ENCODE data around the gene IFI27L1.

IFI27L1 gene

DNA sequence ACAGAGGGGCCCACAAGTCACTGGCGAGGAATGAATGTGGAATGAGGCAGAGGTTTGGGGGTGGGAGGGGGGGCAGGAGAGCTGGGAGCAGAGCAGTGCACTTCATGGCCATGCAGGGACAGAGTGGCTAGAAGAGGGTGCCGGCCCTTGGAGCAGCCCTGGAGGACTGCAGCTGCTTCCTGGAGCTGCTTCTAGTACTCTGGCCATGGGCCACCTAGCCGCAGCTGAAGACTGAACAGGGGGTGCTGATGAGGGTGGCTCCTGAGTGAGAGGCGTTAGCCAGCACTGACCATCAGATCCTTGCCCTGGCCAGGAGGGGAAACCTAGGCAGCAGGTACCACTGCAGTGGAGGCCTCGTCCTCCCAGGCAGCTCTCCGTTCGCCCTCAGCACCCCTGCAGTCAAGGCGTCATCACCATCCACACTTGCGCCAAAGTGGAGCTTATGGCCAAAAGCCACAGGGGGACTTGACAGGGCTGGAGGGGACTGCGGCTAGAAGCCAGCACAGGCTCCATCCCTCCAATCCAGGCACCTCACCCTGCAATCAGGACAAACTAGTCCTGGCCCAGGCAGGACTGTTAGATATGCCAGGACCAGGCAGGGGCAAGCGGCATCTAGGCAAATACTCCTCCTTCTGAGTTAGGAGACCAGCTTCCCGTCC lies 38.5 kb upstream of the IFI27L1 start:
- H4K5ac ChIP-seq (ENCODE audit: low read length), result no peak overlapping the region
- H3K79me2 ChIP-seq (ENCODE audit: control insufficient read depth, insufficient read depth, low read length), result no peaks in the 10 kb centered on the region
- no peak overlapping the region for H3K9ac ChIP-seq (ENCODE audit: low read length)
- no peak overlapping the region for H2BK15ac ChIP-seq (replicated peaks; ENCODE audit: low read depth)
- no peak overlapping the region for H3K18ac ChIP-seq (ENCODE audit: low read length)
- no peak overlapping the region for H3K4me3 ChIP-seq (ENCODE audit: low read length)
- H3K27me3 ChIP-seq (ENCODE audit: insufficient read depth, low read length, poor library complexity), result no peaks in the 10 kb centered on the region
- no peak overlapping the region for H3K4me2 ChIP-seq (ENCODE audit: low read length)
- H2AK5ac ChIP-seq (ENCODE audit: low read length), result no peak overlapping the region
- H3K23ac ChIP-seq (ENCODE audit: low read length), result no peak overlapping the region
- H3K4ac ChIP-seq (ENCODE audit: low read depth, low read length), result no peak overlapping the region
- no peak overlapping the region for H3K56ac ChIP-seq (ENCODE audit: low read length)
- WGBS (ENCODE audit: extremely low coverage, insufficient coverage, low lambda C conversion rate), result no CpG with 5 or more reads among the region's 12 CpGs
- H4K8ac ChIP-seq (ENCODE audit: low read depth, low read length), result no peak overlapping the region
- no peaks in the 10 kb centered on the region for H3K79me1 ChIP-seq (ENCODE audit: low read length)
- H3K36me3 ChIP-seq (ENCODE audit: control insufficient read depth, insufficient read depth, low read length), result peaks cover 10% of the 10 kb centered on the region
- no peak overlapping the region for H2BK5ac ChIP-seq (ENCODE audit: low read length)
- H3K27ac ChIP-seq (ENCODE audit: low read depth, low read length), result no peak overlapping the region
- DNase-seq, result no peak
- H2BK120ac ChIP-seq (ENCODE audit: low read depth, low read length), result no peak overlapping the region
- no peaks in the 10 kb centered on the region for H3K4me1 ChIP-seq (ENCODE audit: control insufficient read depth, low read depth, low read length)

GRCh38 chr14:94043111-94043755 lies 37.9 kb upstream of the IFI27L1 start:
- Histone ChIP-seq H3K79me1 (ENCODE audit: low read length) (no peaks in the 10 kb centered on the region), H3K79me2 (ENCODE audit: control insufficient read depth, insufficient read depth, low read length) (no peaks in the 10 kb centered on the region), H3K9ac (ENCODE audit: low read length) (no peak overlapping the region), H3K4me1 (ENCODE audit: control insufficient read depth, low read depth, low read length) (no peaks in the 10 kb centered on the region), H3K27ac (ENCODE audit: low read depth, low read length) (no peak overlapping the region), H3K18ac (ENCODE audit: low read length) (no peak overlapping the region), H3K4ac (ENCODE audit: low read depth, low read length) (no peak overlapping the region), H2BK5ac (ENCODE audit: low read length) (no peak overlapping the region), H3K27me3 (ENCODE audit: insufficient read depth, low read length, poor library complexity) (no peaks in the 10 kb centered on the region), H3K4me2 (ENCODE audit: low read length) (no peak overlapping the region), H2BK120ac (ENCODE audit: low read depth, low read length) (no peak overlapping the region), H2BK15ac (replicated peaks; ENCODE audit: low read depth) (no peak overlapping the region), H3K56ac (ENCODE audit: low read length) (no peak overlapping the region), H3K4me3 (ENCODE audit: low read length) (no peak overlapping the region), H4K8ac (ENCODE audit: low read depth, low read length) (no peak overlapping the region), H4K5ac (ENCODE audit: low read length) (no peak overlapping the region), H3K36me3 (ENCODE audit: control insufficient read depth, insufficient read depth, low read length) (peaks cover 10% of the 10 kb centered on the region), H2AK5ac (ENCODE audit: low read length) (no peak overlapping the region), H3K23ac (ENCODE audit: low read length) (no peak overlapping the region)
- no peak for DNase-seq
- no CpG with 5 or more reads among the region's 13 CpGs for WGBS (ENCODE audit: extremely low coverage, insufficient coverage, low lambda C conversion rate)

DNA sequence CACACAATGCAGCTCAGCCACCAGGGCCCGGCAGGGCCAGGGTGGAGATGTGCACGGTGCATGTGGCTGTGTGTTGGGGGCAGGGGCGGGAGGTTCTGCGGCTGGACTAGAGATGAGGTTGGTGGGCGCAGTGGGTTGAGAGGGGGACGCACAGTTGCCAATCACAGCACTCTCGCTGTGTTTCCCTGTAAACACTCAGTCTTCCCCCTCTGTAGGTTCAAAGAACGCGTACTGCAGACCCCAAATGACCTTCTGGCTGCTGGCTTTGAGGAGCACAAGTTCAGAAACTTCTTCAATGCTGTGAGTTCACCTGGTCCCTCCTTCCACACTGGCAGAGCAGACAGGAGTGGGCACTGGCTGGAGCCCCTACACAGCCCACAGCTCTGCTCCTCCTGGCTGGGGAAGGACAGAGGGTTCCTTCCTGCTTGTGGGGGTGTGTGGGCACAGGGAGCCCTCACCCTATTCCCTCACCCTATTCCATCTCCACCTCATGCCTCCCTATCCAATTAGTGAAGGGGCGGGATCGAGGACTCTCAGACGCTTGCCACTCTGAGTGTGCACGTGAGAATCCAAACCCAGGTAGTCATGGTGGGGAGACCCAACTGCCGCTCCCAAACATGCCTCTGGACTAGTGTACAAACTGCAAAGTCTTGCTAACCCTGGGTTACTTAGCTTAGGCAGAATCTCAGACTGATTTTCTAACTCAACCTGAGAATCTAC lies 37.2 kb upstream of the IFI27L1 start:
- Histone ChIP-seq H3K4me2 (ENCODE audit: low read length) (no peak overlapping the region), H3K79me1 (ENCODE audit: low read length) (no peaks in the 10 kb centered on the region), H3K9ac (ENCODE audit: low read length) (no peak overlapping the region), H3K36me3 (ENCODE audit: control insufficient read depth, insufficient read depth, low read length) (peaks cover 10% of the 10 kb centered on the region), H3K79me2 (ENCODE audit: control insufficient read depth, insufficient read depth, low read length) (no peaks in the 10 kb centered on the region), H2BK120ac (ENCODE audit: low read depth, low read length) (no peak overlapping the region), H3K56ac (ENCODE audit: low read length) (no peak overlapping the region), H3K27me3 (ENCODE audit: insufficient read depth, low read length, poor library complexity) (no peaks in the 10 kb centered on the region), H3K18ac (ENCODE audit: low read length) (no peak overlapping the region), H3K23ac (ENCODE audit: low read length) (no peak overlapping the region), H2AK5ac (ENCODE audit: low read length) (no peak overlapping the region), H2BK5ac (ENCODE audit: low read length) (no peak overlapping the region), H4K8ac (ENCODE audit: low read depth, low read length) (no peak overlapping the region), H3K4ac (ENCODE audit: low read depth, low read length) (no peak overlapping the region), H3K4me3 (ENCODE audit: low read length) (no peak overlapping the region), H2BK15ac (replicated peaks; ENCODE audit: low read depth) (no peak overlapping the region), H4K5ac (ENCODE audit: low read length) (no peak overlapping the region), H3K27ac (ENCODE audit: low read depth, low read length) (no peak overlapping the region), H3K4me1 (ENCODE audit: control insufficient read depth, low read depth, low read length) (no peaks in the 10 kb centered on the region)
- WGBS (ENCODE audit: extremely low coverage, insufficient coverage, low lambda C conversion rate), result no CpG with 5 or more reads among the region's 14 CpGs
- DNase-seq, result no peak

- Histone ChIP-seq H3K9ac (ENCODE audit: low read length) (no peak overlapping the region), H3K27me3 (ENCODE audit: insufficient read depth, low read length, poor library complexity) (no peaks in the 10 kb centered on the region), H3K36me3 (ENCODE audit: control insufficient read depth, insufficient read depth, low read length) (peaks cover 11% of the 10 kb centered on the region), H3K79me2 (ENCODE audit: control insufficient read depth, insufficient read depth, low read length) (no peaks in the 10 kb centered on the region), H3K4me2 (ENCODE audit: low read length) (no peak overlapping the region), H3K23ac (ENCODE audit: low read length) (no peak overlapping the region), H3K4me3 (ENCODE audit: low read length) (no peak overlapping the region), H2AK5ac (ENCODE audit: low read length) (no peak overlapping the region), H4K8ac (ENCODE audit: low read depth, low read length) (no peak overlapping the region), H3K18ac (ENCODE audit: low read length) (no peak overlapping the region), H4K5ac (ENCODE audit: low read length) (no peak overlapping the region), H2BK120ac (ENCODE audit: low read depth, low read length) (no peak overlapping the region), H2BK15ac (replicated peaks; ENCODE audit: low read depth) (no peak overlapping the region), H3K56ac (ENCODE audit: low read length) (no peak overlapping the region), H3K4ac (ENCODE audit: low read depth, low read length) (no peak overlapping the region), H3K4me1 (ENCODE audit: control insufficient read depth, low read depth, low read length) (no peaks in the 10 kb centered on the region), H3K79me1 (ENCODE audit: low read length) (no peaks in the 10 kb centered on the region), H2BK5ac (ENCODE audit: low read length) (no peak overlapping the region), H3K27ac (ENCODE audit: low read depth, low read length) (no peak overlapping the region)
- DNase-seq, result no peak
- WGBS (ENCODE audit: extremely low coverage, insufficient coverage, low lambda C conversion rate), result no CpG with 5 or more reads among the region's 20 CpGs
Measured at GRCh38 chr14:94044476-94045091, 36.5 kb upstream of the IFI27L1 start.

GRCh38 chr14:94045101-94045500 lies 36.0 kb upstream of the IFI27L1 start:
- DNase-seq, result no peak
- no peak overlapping the region for H3K23ac ChIP-seq (ENCODE audit: low read length)
- H3K4me3 ChIP-seq (ENCODE audit: low read length), result no peak overlapping the region
- no peaks in the 10 kb centered on the region for H3K79me1 ChIP-seq (ENCODE audit: low read length)
- no peak overlapping the region for H2AK5ac ChIP-seq (ENCODE audit: low read length)
- H3K9ac ChIP-seq (ENCODE audit: low read length), result no peak overlapping the region
- no peak overlapping the region for H3K18ac ChIP-seq (ENCODE audit: low read length)
- H4K5ac ChIP-seq (ENCODE audit: low read length), result no peak overlapping the region
- no peak overlapping the region for H3K4me2 ChIP-seq (ENCODE audit: low read length)
- H3K4me1 ChIP-seq (ENCODE audit: control insufficient read depth, low read depth, low read length), result no peaks in the 10 kb centered on the region
- no peaks in the 10 kb centered on the region for H3K79me2 ChIP-seq (ENCODE audit: control insufficient read depth, insufficient read depth, low read length)
- H2BK120ac ChIP-seq (ENCODE audit: low read depth, low read length), result no peak overlapping the region
- H4K8ac ChIP-seq (ENCODE audit: low read depth, low read length), result no peak overlapping the region
- no peaks in the 10 kb centered on the region for H3K27me3 ChIP-seq (ENCODE audit: insufficient read depth, low read length, poor library complexity)
- H3K4ac ChIP-seq (ENCODE audit: low read depth, low read length), result no peak overlapping the region
- H2BK5ac ChIP-seq (ENCODE audit: low read length), result no peak overlapping the region
- H2BK15ac ChIP-seq (replicated peaks; ENCODE audit: low read depth), result no peak overlapping the region
- H3K27ac ChIP-seq (ENCODE audit: low read depth, low read length), result no peak overlapping the region
- WGBS (ENCODE audit: extremely low coverage, insufficient coverage, low lambda C conversion rate), result no CpG with 5 or more reads among the region's 8 CpGs
- peaks cover 13% of the 10 kb centered on the region for H3K36me3 ChIP-seq (ENCODE audit: control insufficient read depth, insufficient read depth, low read length)
- H3K56ac ChIP-seq (ENCODE audit: low read length), result no peak overlapping the region
